Measurements from ENCODE around the gene FAM227A. TPM values are rescaled to one million over a fixed set of nuclear protein-coding genes. Genes with fewer than 3 reads are reported as not detected.

FAM227A gene
- total and polyA plus RNA-seq, 2 of the 4 experiments (the other 2 are of a cell fraction), result 1.3 to 1.4 TPM

DNA sequence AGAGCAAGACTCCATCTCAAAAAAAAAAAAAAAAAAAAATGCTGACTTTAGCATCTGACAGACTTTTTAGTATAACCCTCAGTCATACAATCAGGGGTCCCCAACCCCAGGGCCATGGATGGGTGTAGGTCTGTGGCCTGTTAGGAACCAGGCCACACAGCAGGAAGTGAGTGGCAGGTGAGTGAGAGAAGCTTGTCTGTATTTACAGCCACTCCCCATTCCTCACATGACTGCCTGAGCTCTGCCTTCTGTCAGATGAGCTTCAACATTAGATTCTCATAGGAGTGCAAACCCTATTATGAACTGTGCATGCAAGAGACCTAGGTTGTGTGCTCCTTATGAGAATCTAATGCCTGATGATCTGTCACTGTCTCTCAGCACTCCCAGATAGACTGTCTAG lies 3.3 kb downstream of the FAM227A start:
- H3K23ac ChIP-seq (ENCODE audit: low read depth, low read length), result no peak overlapping the region
- H2BK20ac ChIP-seq (ENCODE audit: low read depth, low read length), result no peak overlapping the region
- H3K4me2 ChIP-seq (ENCODE audit: low read depth, low read length), result no peak overlapping the region
- peaks cover 11 to 17% of the 10 kb centered on the region in 2 experiments for H3K79me1 ChIP-seq (ENCODE audit: low read depth in 1 of 2, low read length in 2 of 2)
- no peak overlapping the region for H2AK9ac ChIP-seq (replicated peaks; ENCODE audit: low read depth, low read length, poor library complexity)
- in situ Hi-C loops (cut with MboI; ENCODE audit: low sequenced_read_pairs) (no loop called here), dilution Hi-C loops (cut with HindIII; ENCODE audit: low sequenced_read_pairs, unreplicated experiment) (no loop called here), intact Hi-C loops (cut with micrococcal nuclease) (no loop called here)
- H3K9me3 ChIP-seq (ENCODE audit: control insufficient read depth, insufficient read depth, low read length), result no peaks in the 10 kb centered on the region
- BruUV-seq (replicated peaks), result no TSS peak
- H4K91ac ChIP-seq (ENCODE audit: insufficient read depth, low read depth, low read length), result no peak overlapping the region
- no peak overlapping the region for H2AFZ ChIP-seq (replicated peaks; ENCODE audit: low read length, poor library complexity)
- H3K36me3 ChIP-seq (ENCODE audit: control insufficient read depth, insufficient read depth, low read length), result no peaks in the 10 kb centered on the region
- H2BK15ac ChIP-seq (ENCODE audit: low read depth, low read length), result no peak overlapping the region
- H4K20me1 ChIP-seq (ENCODE audit: insufficient read depth, low read length), result no peaks in the 10 kb centered on the region; the same call in 1 of the 2 replicates
- no peak overlapping the region for H3K18ac ChIP-seq (ENCODE audit: low read depth, low read length)
- ATAC-seq (ENCODE audit: low read depth) (no peak), DNase-seq (no peak)
- no peak overlapping the region for H2AK5ac ChIP-seq (ENCODE audit: low read depth, low read length)
- no peaks in the 10 kb centered on the region for H3K27me3 ChIP-seq (ENCODE audit: control insufficient read depth, insufficient read depth, low read length)
- no peak overlapping the region for H3K9ac ChIP-seq (ENCODE audit: low read depth, low read length)
- ChIA-PET CTCF (no interaction called here), POLR2A (ENCODE audit: unreplicated experiment) (no interaction called here)
- no peak overlapping the region for H2BK120ac ChIP-seq (ENCODE audit: low read depth, low read length)
- H3K4ac ChIP-seq (ENCODE audit: low read depth, low read length), result no peak overlapping the region
- no peak overlapping the region for H3K27ac ChIP-seq (ENCODE audit: insufficient read depth, low read length)
- no peak overlapping the region for H3K4me3 ChIP-seq (ENCODE audit: insufficient read depth, low read depth, low read length)
- no peak for TF ChIP-seq POLR2A (IDR thresholded peaks at IDR 0.05; ENCODE audit: low read depth, low read length)
- TF ChIP-seq, protein P1, sequence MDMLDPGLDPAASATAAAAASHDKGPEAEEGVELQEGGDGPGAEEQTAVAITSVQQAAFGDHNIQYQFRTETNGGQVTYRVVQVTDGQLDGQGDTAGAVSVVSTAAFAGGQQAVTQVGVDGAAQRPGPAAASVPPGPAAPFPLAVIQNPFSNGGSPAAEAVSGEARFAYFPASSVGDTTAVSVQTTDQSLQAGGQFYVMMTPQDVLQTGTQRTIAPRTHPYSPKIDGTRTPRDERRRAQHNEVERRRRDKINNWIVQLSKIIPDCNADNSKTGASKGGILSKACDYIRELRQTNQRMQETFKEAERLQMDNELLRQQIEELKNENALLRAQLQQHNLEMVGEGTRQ (IDR thresholded peaks at IDR 0.05; ENCODE audit: low read depth, low read length), result no peak
- TF ChIP-seq CEBPB (IDR thresholded peaks at IDR 0.05; ENCODE audit: low read depth, low read length), result no peak
- no peak for TF ChIP-seq MXI1 (IDR thresholded peaks at IDR 0.05; ENCODE audit: borderline replicate concordance, low read depth, low read length)
- no peak for TF ChIP-seq RCOR1 (IDR thresholded peaks at IDR 0.05; ENCODE audit: insufficient replicate concordance, low read length)
- no peak for TF ChIP-seq MAZ (IDR thresholded peaks at IDR 0.05; ENCODE audit: borderline replicate concordance, low read depth, low read length)
- TF ChIP-seq MAFK (IDR thresholded peaks at IDR 0.05; ENCODE audit: low read depth, low read length), result no peak
- no peak for TF ChIP-seq RFX5 (IDR thresholded peaks at IDR 0.05; ENCODE audit: low read depth, low read length)
- no peak for TF ChIP-seq CHD1 (IDR thresholded peaks at IDR 0.05; ENCODE audit: low read depth, low read length)
- TF ChIP-seq BHLHE40 (IDR thresholded peaks at IDR 0.05; ENCODE audit: low read depth, low read length), result no peak
- TF ChIP-seq NFE2L2 (IDR thresholded peaks at IDR 0.05; ENCODE audit: low read depth, low read length), result no peak
- no peak for TF ChIP-seq RAD21 (IDR thresholded peaks at IDR 0.05; ENCODE audit: low read length)
- TF ChIP-seq, protein P2, sequence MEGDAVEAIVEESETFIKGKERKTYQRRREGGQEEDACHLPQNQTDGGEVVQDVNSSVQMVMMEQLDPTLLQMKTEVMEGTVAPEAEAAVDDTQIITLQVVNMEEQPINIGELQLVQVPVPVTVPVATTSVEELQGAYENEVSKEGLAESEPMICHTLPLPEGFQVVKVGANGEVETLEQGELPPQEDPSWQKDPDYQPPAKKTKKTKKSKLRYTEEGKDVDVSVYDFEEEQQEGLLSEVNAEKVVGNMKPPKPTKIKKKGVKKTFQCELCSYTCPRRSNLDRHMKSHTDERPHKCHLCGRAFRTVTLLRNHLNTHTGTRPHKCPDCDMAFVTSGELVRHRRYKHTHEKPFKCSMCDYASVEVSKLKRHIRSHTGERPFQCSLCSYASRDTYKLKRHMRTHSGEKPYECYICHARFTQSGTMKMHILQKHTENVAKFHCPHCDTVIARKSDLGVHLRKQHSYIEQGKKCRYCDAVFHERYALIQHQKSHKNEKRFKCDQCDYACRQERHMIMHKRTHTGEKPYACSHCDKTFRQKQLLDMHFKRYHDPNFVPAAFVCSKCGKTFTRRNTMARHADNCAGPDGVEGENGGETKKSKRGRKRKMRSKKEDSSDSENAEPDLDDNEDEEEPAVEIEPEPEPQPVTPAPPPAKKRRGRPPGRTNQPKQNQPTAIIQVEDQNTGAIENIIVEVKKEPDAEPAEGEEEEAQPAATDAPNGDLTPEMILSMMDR (conservative IDR thresholded peaks at IDR 0.05; ENCODE audit: low read depth, low read length), result no peak
- TF ChIP-seq, protein P3, sequence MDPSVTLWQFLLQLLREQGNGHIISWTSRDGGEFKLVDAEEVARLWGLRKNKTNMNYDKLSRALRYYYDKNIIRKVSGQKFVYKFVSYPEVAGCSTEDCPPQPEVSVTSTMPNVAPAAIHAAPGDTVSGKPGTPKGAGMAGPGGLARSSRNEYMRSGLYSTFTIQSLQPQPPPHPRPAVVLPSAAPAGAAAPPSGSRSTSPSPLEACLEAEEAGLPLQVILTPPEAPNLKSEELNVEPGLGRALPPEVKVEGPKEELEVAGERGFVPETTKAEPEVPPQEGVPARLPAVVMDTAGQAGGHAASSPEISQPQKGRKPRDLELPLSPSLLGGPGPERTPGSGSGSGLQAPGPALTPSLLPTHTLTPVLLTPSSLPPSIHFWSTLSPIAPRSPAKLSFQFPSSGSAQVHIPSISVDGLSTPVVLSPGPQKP (IDR thresholded peaks at IDR 0.05; ENCODE audit: borderline replicate concordance, low read depth, low read length), result no peak
- H3K4me1 ChIP-seq (ENCODE audit: control insufficient read depth, insufficient read depth, low read length), result peaks cover 7% of the 10 kb centered on the region
- H4K5ac ChIP-seq (ENCODE audit: low read depth, low read length), result no peak overlapping the region
- no peak overlapping the region for H3K56ac ChIP-seq (ENCODE audit: extremely low read depth, insufficient read depth, low read length)
- no peak overlapping the region for H4K8ac ChIP-seq (ENCODE audit: low read depth in 2 of 2, low read length in 2 of 2)
- H2BK5ac ChIP-seq (ENCODE audit: low read depth, low read length, poor library complexity, severe bottlenecking), result no peak overlapping the region
- H3K14ac ChIP-seq (replicated peaks; ENCODE audit: low read depth, low read length), result no peak overlapping the region
- H3K9me1 ChIP-seq (ENCODE audit: insufficient read depth, low read length), result peaks cover 7% of the 10 kb centered on the region

All from IMR-90 (cell line).